Measurements from ENCODE around the gene COX4I2.
"Not testable (repeated sequence)": the region's sequence is repeated elsewhere in the genome, so short reads cannot be mapped to it uniquely, and the experiment has no call there.

The COX4I2 gene

DNA sequence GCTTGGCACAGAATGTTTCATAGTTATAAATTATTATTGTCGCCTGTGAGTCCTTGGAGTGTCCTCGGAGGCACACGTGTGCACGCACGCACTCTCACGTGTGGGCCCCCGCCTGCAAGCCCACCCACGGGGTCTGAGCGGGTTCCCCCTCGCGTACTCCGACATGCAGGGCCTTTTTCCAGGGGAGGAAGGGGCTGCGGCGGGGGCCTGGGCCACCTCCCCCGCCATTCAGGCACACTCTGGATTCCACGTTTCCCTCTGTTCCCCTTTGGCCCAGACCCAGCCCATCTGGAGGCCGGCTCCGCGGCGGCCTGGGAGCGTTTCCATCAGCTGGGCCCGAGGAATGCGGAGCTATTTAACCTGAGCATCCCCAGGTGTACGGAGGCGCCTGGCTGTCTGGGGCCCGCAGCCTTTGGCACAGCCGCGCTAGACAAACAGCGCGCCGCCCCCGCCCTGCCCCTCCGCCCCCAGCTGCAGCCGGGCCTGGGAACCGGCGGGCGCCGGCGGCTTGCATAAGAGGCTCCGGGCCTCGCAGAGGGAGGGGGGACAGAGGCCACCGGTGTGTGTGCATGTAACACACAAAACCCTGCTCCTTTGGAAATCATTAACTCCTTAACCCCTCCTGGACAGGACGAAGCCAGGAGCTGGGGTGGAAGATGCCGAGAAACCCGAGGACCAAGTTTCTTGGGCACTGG, 29.3 kb upstream of the COX4I2 start:
- DNase-seq: no peak

DNA sequence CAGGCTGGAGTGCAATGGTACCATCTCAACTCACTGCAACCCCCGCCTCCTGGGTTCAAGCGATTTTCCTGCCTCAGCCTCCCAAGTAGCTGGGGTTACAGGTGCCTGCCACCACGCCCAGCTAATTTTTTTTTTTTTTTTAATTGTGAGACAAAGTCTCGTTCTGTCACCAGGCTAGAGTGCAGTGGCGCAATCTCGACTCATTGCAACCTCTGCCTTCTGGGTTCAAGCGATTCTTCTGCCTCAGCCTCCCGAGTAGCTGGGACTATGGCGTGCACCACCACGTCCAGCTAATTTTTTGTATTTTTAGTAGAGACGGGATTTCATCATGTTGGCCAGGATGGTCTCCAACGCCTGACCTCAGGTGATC, 25.5 kb upstream of the COX4I2 start:
- DNase-seq: not testable (repeated sequence)

DNA sequence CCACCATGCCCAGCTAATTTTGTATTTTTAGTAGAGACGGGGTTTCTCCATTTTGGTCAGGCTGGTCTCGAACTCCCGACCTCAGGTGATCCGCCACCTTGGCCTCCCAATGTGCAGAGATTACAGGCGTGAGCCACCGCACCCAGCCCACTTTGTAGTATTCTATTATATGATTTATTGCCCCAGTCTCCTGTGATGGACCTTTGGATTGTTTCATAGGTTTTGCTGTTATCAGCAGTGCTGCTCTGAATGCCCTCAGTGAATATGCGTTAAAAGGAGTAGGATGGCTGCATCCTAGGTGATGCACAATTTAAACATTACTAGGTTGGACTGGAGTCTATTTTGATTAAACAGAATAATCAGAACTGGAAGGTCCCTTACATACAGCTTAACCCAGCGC, 22.3 kb upstream of the COX4I2 start:
- DNase-seq: no peak

DNA sequence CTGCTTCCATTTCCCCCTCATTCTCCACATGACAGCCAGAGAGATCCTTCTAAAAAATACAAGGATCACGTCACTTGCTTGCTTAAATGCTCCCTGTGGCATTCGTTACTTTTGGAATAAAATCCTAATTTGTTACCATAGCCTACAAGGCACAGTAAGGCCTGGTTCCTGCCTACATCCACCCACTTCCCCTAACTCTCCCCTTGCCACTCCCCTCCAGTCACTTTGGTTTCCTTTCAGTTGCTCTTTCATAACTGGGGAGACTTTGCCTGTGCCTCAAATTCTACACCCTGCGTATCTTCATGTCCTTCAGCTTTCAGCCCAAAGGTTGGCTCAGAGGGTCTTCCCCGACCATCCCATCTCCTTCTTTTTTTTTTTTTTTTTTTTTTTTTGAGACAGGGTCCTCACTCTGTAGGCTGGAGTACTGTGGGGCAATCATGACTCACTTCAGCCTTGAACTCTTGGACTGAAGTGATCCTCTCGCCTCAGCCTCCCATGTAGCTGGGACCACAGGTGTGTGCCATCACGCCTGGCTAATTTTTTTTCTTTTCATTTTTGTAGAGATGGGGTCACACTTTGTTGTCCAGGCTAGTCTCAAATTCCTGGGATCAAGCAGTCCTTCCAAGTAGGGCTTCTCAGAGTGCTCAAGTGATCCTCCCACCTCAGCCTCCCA, 20.1 kb upstream of the COX4I2 start:
- no peak for DNase-seq

DNA sequence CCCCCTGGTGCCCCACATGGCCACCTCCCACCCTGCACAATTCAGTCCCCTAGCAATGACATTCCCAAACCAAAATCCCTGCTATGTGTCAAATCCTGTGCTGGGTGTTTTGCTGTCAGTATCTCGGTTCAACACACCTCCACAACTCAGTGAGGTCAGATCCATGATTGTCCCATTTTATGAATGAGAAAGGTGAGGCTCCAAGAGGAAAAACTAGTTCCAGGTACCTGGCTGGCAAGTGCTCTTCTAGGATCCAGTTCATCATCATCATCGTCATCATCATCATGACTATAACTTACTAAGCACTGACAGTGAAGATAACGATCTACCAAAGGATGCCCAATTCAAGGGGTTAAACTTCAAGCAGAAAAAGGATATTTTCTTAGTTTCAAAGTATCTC, 17.5 kb upstream of the COX4I2 start:
- no peak for DNase-seq

DNA sequence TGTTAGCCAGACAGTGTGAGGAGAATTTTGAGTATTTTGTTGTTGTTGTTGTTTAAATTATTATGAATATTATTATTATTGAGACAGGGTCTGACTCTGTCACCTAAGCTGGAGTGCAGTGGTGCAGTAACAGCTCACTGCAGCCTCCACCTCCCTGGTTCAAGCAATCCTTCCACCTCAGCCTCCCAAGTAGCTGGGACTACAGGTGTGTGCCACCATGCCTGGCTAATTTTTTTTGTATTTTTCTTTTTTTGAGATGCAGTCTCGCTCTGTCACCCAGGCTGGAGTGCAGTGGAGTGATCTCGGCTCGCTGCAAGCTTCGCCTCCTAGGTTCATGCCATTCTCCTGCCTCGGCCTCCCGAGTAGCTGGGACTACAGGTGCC, 14.6 kb upstream of the COX4I2 start:
- DNase-seq: not testable (repeated sequence)

DNA sequence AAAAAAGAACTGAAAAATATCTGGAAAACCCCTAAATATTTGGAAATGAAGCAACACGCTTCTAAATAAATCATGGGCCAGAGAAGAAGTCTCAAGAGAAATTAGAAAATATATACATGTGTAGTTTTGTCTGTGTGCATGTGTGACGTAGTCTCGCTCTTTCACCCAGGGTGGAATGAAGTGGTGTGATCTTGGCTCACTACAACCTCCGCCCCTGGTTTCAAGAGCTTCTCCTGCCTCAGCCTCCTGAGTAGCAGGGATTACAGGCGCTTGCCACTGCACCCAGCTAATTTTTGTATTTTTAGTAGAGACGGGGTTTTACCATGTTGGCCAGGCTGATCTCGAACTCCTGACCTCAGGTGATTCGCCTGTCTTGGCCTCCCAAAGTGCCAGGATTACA, 11.2 kb upstream of the COX4I2 start:
- not testable (repeated sequence) for DNase-seq

DNA sequence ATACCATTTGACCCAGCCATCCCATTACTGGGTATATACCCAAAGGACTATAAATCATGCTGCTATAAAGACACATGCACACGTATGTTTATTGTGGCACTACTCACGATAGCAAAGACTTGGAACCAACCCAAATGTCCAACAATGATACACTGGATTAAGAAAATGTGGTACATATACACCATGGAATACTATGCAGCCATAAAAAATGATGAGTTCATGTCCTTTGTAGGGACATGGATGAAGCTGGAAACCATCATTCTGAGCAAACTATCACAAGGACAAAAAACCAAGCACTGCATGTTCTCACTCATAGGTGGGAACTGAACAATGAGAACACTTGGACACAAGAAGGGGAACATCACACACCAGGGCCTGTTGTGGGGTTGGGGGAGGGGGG, 9.7 kb upstream of the COX4I2 start:
- not testable (repeated sequence) for DNase-seq

DNA sequence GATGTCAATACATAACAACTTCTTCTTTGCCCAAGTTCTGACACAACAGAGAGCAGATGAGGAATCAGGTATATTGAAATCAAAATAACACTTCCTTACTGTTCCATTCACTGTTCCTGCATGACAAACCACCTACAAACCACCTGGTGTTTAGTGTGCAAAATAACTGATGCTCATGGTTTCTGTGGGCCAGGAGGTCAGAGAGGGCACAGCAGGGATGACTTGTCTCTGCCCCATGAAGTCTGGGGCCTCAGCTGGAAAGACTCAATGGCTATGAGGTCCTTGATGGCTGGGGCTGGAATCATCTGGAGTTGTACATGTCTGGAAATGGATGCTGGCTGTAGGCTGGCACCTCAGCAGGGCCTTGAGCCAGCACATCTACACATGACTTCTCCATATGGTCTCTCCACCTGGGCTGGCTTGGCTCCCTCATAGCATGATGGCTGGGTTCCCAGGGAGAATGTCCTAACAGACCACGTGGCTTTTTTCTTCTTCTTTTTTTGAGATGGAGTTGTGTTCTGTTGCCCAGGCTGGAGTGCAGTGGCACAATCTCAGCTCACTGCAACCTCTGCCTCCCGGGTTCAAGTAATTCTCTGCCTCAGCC, 7.4 kb upstream of the COX4I2 start:
- DNase-seq: no peak

DNA sequence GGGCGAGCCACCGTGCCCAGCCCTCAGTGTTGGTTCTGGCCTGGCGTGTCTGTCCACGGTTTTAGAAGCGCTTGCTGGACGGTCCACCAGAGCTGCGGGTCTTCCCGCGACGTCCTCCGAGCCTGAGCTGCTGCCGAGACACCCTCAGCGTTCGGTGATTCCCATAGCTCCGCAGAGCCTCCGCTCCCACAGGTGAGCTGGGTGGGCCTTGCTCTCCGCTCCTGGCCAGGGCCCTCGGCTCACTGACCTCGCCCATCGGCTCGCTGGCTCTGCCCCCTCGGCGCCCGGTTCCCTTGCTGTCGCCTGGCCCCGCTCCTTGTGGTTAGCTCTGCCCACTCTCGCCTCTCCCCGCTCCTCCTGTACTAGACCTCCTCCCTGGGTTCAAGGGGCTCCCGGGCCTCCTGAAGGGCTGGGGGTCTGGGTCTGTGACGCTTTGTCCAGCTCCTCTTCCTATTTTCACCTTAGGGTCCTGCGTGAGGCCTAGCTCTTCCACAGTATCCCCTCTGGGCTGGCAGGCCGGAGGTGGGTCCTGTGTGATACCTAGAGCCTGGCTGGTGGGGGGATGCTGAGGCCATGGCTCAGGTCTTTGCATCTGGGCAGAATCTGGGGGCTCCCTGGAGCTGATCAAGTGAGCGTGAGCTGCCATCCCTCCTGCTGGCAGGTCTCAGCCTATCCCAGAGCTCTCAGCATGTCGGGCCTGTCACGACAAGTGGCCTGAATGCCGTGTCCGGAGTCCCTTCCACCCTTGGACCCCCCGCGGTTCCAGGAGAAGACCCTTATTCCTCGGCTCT, 5.0 kb upstream of the COX4I2 start:
- no peak for DNase-seq

DNA sequence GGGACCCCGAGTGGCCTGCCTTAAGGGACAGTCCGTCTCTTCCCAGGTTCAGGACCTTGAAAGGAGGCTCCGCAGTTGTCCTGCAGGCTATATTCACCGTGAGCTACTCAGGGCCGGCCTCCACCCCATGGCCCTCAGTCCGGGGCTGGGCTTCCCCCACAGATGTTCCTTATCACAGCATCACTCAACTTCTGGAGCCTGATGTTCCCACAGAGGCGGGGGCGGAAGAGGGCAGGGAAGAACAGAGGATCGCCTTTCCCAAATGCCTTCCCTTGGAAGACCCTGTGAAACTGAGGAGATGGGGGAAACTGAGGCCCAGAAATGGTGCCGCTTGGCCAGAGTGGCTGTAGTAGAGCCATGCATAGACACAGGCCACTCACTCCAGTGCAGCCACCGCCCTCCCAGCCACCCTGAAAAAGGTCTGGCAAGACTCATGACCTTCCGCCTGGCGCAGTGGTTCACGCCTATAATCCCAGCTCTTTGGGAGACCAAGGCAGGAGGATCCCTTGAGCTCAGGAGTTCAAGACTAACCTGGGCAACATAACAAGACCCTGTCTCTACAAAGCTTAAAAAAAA, 4.3 kb upstream of the COX4I2 start:
- DNase-seq: no peak

DNA sequence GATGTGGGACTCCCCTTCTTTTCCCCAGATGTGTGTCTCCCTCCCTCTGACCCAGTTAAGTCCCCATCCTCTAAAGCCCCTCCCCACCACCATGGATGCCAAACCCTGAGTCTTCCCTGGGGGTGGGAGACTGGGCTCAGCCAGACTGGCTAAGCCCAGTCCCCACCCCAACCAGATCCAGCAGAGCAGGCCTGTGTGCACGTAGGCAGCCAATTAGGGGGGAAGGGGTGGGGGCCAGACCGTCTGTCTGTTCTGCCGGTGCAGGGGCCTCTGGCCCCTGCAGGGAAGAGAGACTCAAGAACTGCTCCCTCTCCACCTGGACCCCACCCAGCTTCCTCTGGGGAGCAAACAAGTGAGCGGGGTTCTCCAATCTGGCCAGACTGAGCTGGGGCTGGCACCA, 605 bp downstream of the COX4I2 start:
- no peak for DNase-seq

DNA sequence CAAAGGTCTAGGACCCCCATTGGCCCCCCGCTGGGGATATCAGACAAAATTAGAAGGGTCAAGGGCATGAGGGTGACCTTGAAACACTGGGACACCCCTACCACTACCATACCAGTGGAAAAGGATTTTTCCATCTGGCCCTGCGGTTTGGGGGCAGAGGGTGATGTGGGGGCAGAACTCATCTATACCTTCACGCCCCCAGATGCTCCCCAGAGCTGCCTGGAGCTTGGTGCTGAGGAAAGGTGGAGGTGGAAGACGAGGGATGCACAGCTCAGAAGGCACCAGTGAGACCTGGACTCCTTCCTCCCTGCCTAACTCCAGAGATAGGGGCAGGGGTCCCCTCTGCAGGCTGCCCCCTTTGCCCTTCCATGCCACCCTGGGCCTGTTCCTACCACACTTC, 1.1 kb downstream of the COX4I2 start:
- DNase-seq: no peak

DNA sequence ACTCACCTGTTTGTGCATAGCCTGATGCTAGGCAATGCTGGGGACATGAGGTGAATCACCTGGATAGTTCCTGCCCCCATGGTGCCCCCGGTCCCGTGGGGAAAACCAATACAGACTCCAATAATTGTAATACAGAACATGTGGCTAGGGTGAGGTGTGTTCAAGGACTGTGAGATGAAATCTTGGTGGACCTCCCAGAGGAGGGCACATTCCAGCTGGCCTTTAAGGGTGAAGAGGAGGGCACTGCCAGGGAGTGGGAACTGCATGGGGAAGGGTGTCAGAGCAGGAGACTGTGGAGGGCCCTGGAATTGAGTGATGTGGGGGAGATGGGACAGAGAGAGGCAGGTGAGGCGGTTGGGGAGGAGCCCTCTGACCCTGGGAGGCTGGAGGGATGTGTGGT, 2.5 kb downstream of the COX4I2 start:
- no peak for DNase-seq

DNA sequence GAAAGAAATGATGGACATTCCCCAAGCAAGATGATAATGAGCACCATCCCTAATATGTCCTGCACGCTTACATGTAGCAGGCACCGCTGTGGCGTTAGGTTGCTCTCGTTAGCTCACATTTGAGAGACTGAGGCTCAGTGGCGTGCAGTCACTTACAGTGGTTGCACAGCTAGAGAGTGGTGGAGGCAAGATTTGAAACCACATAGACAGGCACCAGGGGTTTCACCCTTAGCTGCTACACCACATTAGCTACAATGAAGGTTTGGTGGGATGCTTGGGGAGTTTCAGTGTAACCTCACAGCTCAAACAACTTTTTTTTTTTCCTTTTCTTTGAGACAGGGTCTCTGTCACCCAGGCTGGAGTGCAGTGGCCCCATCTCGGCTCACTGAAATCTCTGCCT, 3.7 kb downstream of the COX4I2 start:
- DNase-seq: no peak

DNA sequence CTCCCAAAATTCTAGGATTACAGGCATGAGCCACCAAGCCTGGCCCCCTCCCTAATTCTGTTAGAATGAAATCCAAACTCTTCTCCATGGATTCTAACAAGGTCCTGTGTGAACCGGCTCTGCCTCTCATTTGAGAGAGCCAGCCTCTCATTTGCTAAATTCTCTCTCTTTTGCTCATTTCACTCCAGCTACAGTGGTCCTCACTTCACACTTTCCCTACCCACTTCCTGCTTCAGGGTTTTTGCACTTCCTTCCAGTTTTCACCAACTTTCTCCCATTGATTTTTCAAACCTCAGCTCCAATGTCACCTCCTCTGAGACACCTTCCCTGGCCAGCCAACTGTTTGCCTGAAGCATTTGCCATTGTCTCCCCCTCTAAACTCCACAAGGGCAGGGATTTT, 5.1 kb downstream of the COX4I2 start:
- no peak for DNase-seq

DNA sequence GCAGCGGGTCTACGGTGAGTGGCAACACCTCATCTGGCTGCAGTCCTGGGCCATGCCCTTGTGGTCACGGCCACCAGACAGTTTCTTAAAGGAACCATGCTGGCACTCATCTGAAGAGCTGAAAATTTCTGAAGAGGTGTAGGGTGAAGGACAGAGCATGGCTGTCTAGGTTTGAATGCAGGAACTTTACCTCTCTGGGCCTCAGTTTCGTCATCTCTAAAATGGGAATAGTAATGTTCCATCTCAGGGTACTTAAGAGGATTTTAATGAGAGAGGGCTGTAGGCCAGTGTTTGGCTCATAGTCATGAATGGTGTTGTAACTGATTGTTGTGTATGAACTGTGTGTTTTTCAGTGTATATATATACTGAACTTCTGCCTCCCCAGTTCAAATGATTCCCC, 5.8 kb downstream of the COX4I2 start:
- no peak for DNase-seq

DNA sequence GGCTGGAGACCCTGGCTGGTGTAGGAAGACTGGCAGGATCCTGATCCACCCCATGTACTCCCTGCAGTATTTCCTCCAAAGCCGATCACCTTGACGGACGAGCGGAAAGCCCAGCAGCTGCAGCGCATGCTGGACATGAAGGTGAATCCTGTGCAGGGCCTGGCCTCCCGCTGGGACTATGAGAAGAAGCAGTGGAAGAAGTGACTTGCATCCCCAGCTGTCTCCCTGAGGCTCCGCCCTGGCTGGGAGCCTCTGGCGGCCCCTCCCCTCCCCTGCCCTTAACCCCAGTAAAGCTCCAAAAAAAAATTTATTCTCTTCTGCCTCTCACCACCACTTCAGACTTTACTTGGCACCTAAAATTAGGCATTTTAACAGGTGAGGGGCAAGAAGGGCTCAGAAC, 7.0 kb downstream of the COX4I2 start:
- no peak for DNase-seq

DNA sequence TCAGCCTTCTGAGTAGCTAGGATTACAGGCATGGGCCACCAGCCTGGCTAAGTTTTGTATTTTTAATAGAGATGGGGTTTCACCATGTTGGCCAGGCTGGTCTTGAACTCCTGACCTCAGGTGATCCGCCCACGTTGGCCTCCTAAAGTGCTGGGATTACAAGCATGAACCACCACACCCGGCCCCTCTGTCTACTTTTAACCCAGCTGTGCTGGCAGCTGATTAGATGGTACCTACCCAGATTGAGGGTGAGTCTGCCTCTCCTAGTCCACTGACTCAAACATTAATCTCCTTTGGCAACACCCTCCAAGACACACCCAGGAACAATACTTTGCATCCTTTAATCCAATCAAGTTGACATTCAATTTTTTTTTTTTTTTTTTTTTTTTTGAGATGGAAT, 10.4 kb downstream of the COX4I2 start:
- not testable (repeated sequence) for DNase-seq

DNA sequence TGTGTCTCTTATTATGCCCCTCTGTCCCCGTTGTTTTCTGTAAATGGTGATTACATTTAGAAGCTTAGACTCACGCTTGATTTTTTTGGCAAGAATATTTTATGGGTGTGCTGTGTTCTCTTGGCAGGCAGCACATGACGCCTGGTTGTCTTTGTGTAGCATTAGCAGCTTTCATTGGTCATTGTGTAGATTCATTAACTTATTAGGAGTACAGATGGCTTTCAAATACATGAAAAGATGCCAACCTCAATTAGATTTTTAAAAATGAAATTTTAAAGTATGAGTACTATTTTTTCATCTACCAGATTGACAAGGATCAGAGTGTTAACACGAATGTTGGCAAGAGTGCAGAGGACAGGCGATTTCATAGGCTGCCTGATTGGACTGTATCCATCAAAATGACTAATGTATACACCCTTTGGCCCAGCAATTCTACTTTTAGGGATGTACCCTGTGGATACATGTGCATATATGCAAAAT, 15.2 kb downstream of the COX4I2 start:
- DNase-seq: no peak

DNA sequence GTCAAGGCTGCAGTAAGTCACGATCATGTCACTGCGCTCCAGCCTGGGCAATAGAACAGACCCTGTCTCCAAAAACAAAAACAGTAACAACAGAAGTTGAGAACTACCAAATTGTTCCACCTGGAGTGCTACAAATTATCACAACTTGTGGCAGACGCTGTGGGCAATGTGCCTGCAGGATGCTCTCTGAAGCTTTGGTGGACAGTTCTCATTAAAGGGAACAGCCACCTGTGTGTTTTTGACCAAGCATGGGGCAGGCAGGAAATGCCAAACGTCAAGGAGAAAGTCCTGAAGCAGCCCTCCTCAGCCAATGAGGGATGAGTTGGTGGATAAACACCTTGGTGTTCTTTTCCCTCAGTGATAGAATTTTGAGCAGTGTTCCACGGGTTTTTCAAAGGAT, 15.8 kb downstream of the COX4I2 start:
- no peak for DNase-seq

DNA sequence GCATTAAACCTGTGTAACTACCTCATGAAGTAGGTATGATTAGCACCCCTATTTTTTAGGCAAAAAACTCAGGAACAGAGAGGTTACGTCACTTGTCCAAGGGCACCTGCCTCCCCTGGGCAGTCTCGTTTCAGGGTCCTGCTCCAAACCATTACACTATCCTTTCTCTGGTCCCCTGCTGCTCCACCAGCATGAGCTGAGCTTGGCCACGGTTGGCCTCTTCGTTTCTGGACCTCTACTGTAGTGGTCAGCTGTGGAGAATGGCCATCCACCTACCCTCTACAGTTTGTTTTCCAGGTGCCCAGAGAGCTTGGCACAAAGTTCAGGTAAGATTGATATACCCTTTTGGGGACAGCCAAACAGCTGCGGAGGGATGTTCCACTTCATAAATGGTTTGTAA, 16.8 kb downstream of the COX4I2 start:
- no peak for DNase-seq

DNA sequence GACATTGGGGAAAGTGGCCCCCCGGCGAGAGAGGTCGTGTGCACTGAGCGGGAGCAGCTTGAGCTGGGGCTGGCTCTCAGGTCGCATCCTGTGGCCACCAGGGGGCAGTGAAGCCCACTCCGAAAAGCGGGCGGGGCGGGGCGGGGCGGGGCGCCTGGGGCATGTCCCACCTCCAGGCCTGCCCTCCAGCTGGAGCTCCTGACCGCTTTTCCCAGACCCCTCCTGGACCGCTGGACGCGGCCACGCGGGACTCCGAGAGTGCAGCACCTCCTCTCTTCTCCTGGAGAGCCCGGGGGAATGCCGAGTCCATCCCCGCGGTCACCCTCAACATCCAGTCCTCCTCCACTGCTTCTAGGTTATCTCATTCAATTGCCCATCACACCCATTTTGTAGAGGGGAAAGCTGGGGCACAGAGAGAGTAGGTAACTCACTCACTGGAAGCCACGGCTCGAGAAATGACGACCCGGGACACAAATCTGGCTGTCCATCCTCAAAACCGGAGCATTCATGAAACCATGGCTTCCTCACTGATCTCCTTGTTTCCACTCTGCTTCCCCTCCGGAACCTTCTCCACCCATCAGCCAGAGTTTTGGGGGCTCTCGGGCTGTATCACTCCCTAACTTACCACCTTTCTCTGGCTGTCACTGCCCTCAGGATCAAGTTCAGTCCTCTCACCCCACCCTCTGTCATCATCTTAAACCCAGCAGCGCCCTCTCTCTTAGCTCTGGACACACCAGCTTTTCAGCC, 24.1 kb downstream of the COX4I2 start:
- DNase-seq: peak; percentile 85

Data from activated T-cell treated with anti-CD3 and anti-CD28 coated beads, Interleukin-2, amount 50 U/mL, for 1 hour (primary cell).